GM18951 (cell line): ENCODE measurements around the gene CRIP2.

ENCODE experiments used
- POLR2A ChIP-seq: IDR thresholded peaks from 4 replicates; pipeline ENCODE4 v1.6.1; 2011; ENCODE audit warnings: mild to moderate bottlenecking; ENCODE audit not compliant: insufficient read length, insufficient read depth; ENCODE audit errors: extremely low read depth
- in situ Hi-C: fragments of 300-500 bp; cut with MboI; formaldehyde crosslinking; loops from one replicate; pipeline ENCODE4 v1.12.0; 2022; ENCODE audit warnings: low sequenced_read_pairs, mixed read lengths, inconsistent platforms; ENCODE audit not compliant: unreplicated experiment

The CRIP2 gene

DNA sequence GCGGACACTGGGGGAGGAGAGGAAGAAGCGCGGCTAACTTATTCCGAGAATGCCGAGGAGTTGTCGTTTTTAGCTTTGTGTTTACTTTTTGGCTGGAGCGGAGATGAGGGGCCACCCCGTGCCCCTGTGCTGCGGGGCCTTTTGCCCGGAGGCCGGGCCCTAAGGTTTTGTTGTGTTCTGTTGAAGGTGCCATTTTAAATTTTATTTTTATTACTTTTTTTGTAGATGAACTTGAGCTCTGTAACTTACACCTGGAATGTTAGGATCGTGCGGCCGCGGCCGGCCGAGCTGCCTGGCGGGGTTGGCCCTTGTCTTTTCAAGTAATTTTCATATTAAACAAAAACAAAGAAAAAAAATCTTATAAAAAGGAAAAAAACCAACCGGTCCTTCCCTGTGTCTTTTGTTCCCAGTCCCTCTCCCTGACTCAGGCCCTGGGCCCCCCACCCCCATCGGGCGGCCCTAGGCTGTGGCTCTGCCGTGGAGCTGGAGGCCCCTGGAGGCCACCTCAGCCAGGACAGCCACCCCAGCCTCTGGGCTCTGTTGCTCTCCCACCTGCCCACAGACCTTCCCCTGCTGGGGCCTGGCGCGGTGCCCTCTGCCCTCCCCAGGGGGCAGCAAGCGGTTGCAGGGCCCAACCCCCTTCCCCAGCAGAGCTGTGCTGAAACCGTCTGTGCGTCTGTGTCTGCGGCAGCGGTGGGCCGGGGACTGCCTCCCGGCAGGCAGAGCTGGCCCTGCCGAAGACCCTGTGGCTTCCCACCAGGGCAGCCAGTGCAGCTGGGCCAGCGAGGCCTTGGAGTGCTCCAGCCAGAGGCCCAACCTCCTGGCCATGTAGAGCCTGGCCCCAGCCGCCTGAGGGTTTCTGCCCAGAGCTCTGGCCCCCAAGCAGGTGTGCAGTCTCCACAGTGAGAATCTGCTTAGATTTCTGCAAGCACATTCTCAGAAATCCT lies 4.0 kb upstream of the CRIP2 start:
- in situ Hi-C loops: no loop called here
- TF ChIP-seq POLR2A: no peak

GRCh38 chr14:105471297-105471821 lies 3.3 kb upstream of the CRIP2 start:
- TF ChIP-seq POLR2A: no peak
- in situ Hi-C loops: no loop called here

- in situ Hi-C loops: no loop called here
These were observed 2.7 kb upstream of the CRIP2 start for GRCh38 chr14:105471823-105472485.

DNA sequence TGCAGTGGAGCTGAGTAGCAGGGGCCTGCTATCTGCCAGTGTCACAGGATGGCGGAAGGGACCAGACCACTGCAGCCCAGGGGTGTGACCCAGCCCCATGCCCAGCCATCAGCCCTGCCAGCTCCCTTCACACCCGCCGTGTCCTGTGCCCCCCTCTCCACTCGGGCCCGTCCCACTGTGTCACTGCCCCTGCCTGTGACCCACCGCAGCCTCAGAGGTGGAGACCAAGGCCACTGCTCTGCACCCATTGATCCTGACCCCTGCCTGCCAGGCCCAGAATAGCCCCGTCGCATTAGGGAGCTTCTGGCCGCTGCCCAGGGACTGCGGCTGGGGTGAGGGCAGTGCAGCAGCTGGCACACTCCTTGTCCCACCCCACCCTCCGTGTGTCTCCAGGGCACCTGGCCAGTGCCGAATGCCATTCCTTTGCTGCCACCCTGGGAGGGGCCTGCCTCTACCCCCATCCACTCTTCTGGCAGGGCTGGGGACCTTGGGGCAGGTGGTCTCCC lies 2.1 kb upstream of the CRIP2 start:
- in situ Hi-C loops: no loop called here
- TF ChIP-seq POLR2A: no peak

More at GRCh38 chr14:105471823-105472485, 2.7 kb upstream of the CRIP2 start:
- no peak for TF ChIP-seq POLR2A

DNA sequence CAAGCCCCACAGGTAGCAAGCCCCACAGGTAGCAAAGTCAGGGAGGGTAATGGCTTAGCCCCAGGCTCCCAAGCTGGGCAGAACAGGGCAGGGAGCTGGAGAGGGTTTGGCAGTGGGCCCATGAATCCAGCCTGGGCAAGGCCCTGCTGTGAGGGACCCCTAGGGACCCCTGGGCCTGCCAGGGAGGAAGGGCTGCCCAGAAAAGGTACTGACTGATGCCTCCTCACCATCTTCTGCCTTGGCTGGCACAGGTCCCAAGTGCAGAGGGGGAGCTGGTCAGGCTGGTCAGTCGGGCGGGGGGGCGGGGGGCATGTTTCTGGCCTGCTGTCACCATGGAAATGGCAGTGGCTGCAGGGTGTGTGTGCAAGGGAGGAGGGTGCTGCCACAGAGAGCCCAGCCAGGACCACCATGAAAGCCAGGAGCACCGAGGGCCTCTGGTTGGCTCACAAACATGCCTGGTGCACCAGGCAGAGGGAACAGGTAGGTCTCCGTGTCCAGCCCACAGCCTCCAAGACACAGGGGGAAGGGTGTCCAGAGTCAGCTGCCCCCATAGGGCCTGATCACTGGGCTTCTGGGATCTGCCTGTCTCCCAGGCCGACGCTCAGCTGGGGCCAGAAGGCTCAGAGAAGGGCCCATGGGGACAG lies 1.5 kb upstream of the CRIP2 start:
- no peak for TF ChIP-seq POLR2A
- in situ Hi-C loops: no loop called here

- TF ChIP-seq POLR2A: no peak
- in situ Hi-C loops: no loop called here
These were observed 741 bp upstream of the CRIP2 start for GRCh38 chr14:105473677-105474482.

DNA sequence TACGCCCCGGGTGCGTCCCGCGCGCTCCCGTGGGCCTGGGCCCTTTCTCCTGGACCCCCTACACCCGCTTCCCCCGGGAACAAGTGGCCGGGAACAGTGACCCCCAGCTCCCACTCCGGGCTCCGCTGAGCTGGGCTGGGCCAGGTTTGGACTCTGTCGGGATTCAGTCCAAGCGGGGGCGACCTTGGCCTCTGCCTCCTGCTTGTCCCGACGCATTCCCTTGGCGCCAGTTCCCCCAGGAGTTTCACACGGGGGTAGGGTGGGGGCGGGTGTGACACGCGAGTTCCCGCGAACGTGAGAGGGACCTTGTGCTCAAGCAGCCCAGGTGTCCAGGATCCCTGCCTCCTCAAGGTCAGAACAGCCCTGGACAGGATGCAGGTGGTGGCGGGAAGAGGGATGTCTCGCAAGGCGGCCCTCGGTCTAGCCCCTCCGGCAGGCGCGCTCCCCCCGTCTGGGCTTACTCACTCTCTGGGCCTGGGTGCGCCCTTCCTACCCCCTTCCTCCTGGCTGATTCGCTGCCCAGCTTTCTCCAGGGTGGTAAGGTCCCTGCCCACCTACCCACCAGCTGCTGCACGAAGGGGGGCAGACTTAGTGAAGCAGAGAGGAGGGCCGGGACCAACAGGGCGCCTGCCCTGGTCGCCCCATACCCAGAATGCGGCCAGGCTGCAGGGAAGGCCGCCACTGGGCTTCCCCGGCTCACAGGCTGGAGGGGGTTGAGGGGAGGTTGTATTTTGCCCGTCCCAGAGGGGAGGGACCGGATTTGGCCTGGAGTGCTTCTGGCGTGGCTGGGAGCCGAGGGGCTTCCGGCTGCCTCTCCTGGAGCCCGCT lies 862 bp downstream of the CRIP2 start:
- TF ChIP-seq POLR2A: no peak

GRCh38 chr14:105476097-105476830 lies 1.6 kb downstream of the CRIP2 start:
- in situ Hi-C loops: no loop called here
- no peak for TF ChIP-seq POLR2A

More for the DNA sequence above, 862 bp downstream of the CRIP2 start:
- in situ Hi-C loops: no loop called here

DNA sequence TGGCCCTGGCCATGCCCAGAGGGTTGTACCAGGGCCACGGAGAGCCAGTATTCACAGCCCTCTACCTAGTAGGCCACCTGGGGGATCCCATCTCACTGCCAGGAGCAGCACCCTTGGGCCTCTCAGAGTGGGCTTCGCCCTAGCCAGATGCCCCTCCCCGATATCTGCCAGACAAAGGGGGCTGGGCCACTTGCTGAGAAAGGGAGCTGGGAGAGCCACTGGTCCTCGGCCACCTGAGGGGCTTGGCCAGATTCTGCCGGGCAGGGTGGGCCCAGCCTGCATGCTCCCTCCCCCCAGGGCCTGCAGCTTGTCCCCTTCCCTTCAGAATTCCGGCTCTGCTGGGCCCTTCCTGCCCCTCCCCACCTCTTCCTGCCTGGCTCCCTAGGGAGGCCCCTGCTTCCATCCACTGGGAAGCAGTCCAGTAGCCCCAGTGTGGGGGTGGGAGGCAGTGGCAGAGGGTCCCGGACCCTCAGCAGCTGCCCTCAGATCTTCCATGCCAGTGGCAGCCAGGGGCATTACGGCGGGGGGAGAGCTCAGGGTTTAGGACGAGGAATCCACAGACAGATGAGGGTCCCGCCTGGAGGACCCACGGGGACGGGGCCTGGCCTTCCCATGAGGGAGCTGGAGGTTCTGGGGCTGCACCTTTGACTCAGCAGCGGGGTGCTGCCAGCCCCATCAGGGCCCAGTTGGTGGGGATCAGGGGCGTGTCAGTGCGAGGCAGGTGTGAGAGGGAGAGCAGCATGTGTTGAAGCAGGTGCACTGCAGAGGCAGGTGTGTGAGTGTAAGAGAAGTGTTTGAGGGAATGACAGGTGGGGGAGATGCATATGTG lies 2.4 kb downstream of the CRIP2 start:
- no peak for TF ChIP-seq POLR2A
- in situ Hi-C loops: no loop called here

GRCh38 chr14:105477660-105478397 lies 3.2 kb downstream of the CRIP2 start:
- in situ Hi-C loops: no loop called here
- no peak for TF ChIP-seq POLR2A
